ENCODE results near the gene PLPPR3.

GRCh38 chr19:802498-803098, 19.2 kb downstream of the PLPPR3 start:
- TF ChIP-seq CTCF (IDR thresholded peaks at IDR 0.05) (no peak), POLR2A (IDR thresholded peaks at IDR 0.05) (no peak)

Measured in thyroid gland (tissue), 4 donors.